Measurements from ENCODE around the gene CARD19.

The CARD19 gene, protein sequence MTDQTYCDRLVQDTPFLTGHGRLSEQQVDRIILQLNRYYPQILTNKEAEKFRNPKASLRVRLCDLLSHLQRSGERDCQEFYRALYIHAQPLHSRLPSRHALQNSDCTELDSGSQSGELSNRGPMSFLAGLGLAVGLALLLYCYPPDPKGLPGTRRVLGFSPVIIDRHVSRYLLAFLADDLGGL

DNA sequence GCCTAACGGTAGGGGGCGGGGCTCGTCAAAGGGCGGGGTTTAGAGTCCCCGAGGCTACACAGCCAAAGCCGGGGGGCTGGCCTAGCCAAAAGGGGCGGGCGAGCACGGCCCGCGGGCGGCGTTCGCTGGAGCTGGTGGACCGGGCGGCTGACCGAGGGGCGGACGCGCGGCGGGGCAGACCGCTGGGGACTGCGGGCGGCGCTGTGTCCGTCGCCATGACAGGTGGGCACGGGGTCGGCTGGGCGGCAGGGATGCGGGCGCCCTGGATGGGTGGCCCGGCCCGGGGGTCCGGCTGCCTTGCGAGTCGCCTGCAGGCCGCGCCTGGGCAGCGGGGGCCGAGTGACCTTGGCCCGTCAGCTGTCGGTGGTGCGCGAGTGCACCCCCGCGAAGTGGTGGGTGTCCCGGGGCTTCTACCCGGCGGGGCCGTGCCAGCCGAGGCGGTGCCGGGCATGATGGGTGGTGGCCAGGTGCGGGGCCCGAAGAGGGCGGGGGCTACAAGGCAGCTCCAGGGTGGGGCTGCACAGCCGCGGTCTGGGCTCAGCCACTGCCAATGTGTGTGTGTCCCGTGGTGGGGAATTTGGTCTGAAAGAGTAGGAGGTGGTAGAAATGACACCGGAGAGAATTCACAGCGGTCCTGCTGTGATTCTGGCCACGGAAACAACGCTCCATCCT is at the start of gene CARD19:
Gene CARD19 (plus strand): TSS at position 87 of the 672 bp plus-strand sequence. CDS start 129 bp downstream, at position 216.
- no peak for DNase-seq (ENCODE audit: low read depth)

DNA sequence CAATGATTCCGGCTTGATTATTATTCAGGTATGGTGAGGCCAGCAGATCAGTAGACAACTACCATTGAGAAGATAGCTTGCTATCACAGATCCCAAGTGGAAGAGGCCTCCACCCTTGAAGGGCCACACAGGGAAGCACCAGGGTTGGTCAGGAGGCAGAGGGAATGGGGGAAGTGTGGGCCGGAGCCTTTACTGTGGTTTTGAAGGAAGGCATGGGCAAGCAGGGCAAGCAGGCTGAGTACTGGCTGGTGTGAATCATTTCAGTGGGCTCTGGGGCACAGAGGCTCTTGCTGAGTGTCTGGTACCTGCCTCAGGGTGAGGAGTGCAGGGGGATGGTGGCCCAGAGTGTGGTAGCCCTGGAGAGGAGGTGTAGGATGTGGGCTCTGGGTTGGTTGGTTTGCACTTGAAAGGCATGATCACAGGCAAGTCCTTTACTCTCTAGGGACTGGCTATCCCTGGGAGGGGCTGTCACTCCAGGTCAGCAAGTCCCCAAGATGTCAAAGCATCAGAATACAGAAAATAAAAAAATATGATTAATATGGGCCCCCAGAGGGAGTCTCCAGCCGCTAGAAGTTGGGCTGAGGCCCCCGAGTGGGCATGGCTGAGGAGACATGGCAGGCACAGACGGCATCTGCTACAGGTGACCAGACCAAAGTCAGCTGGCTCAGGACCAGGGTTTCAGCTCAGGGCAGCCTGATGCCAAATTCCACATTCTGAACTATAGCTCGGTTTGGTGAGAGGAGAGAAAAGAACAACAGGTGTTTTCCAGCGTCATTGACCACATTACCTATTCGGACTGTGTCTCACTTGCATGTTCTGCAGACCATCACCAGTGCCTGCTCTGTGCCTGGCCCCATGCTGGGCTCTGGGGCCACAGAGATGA is 47.2 kb upstream of the CARD19 start:
- DNase-seq (ENCODE audit: low read depth): no peak

DNA sequence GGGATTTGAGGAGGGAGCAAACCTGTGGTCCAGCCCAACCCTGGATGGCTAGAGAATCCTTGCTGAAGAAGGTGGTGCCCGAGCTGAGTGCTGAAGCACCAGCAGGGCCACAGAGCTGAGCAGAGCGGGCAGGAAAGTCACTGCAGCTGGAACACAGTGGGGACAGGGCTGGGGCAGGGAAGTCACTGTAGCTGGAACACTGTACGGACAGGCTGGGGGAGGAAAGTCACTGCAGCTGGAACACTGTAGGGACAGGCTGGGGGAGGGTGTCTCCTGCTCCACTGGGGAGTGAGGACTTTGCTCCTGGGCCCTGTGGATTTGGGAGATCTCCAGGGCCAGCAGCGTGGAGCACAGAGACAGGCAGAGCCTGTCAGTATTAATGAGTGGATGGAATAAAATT is 46.5 kb upstream of the CARD19 start:
- DNase-seq (ENCODE audit: low read depth): no peak

DNA sequence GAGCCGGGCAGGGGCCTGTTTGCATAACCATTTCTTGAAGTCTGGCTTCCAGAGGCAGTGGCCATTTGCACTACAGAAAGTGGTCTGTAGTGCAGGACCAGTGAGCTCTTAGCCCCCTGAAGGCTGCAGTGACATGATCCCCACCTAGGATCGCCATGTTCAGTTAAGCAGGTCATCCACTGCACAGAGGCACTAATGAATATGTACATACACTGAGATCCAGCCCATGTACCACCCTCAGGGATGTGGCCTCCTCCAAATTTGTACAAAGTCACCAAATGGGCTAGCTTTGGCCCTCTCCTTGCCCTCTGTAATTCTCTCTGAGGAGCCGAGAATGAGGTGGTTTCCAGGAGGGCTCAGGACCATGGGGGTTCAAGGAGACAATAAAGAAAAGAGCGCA is 45.8 kb upstream of the CARD19 start:
- no peak for DNase-seq (ENCODE audit: low read depth)

DNA sequence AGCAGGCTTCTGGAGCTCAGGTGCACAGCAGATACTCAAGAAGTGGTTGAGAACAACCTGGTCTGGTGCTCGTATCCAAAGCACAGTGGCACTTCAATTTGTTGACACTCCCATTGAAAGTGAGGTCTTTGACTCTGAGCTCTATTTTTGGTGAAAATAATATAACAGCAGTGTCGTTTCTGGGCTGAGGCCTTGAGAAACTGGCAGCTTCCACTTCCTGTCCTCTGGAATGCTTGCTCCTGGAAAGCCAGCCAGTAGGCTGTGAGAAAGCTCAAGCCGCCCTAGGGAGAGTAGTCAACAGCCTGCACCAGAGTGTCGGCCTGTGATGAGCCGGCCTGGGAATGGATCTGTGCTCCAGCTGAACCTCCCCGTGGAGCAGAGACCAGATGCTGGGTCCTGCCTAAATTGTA is 44.3 kb upstream of the CARD19 start:
- DNase-seq (ENCODE audit: low read depth): no peak

DNA sequence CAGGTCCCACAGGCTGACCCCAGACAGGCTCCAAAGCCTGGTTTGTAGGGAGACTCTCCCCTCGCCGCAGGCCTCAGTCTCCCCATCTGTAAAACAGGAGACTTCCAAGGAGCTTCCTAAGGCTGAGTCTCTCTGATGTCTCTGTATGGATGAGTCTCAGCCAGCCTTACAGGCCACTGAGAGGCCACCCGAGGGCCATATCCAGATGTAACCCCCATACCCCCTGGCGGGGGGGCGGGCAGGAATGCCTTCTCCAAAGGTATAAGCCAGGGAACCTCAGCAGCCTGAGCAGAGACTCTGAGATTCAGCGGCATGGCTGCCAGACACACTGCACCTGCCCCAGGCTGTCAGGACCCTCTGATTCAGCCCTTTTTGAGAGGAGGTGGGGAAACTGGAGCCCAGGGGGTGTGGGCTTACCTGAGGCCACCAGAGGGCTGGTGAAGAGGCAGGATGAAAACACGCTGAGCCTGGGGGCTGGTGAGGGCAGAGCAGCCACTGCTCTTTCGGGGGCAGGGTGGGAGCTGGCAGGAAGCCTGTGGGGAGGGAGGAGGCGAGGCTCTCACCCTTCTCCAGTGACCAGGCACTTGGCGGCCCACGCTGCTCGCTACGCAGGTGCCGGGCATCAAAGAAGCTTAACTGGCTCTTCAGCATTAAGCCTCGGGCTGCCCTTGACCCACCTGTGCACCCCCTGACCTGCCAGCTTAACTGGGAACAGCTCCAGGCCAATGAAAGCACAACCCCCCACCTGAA is 43.1 kb upstream of the CARD19 start:
- DNase-seq (ENCODE audit: low read depth): no peak

DNA sequence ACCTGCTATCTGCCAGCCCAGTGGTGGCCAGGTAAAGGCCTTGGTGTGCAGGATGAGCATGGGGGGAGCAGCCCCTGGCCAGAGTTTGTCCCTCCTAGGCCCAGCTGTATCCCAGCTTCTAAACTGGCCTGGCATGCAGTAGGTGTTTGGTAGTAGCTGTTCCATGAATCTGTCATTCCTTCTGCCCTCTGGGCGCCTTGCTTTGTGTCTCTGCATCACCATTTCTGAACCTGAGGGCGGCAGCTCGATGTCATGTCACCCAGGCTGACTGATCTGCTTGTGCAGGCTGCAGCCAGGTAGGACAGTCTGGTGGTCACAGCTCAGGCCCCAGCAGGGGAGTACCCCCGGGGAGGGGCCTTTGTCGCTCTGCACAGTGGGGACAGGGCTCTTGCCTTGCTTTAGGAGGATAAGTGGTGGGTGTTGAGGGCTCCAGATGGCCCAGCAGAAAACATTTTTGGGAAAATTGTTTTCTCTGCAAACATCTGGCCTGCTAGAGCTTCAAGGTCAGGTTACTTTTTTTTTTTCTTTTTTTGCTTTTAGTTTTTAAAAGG is 42.2 kb upstream of the CARD19 start:
- no peak for DNase-seq (ENCODE audit: low read depth)

DNA sequence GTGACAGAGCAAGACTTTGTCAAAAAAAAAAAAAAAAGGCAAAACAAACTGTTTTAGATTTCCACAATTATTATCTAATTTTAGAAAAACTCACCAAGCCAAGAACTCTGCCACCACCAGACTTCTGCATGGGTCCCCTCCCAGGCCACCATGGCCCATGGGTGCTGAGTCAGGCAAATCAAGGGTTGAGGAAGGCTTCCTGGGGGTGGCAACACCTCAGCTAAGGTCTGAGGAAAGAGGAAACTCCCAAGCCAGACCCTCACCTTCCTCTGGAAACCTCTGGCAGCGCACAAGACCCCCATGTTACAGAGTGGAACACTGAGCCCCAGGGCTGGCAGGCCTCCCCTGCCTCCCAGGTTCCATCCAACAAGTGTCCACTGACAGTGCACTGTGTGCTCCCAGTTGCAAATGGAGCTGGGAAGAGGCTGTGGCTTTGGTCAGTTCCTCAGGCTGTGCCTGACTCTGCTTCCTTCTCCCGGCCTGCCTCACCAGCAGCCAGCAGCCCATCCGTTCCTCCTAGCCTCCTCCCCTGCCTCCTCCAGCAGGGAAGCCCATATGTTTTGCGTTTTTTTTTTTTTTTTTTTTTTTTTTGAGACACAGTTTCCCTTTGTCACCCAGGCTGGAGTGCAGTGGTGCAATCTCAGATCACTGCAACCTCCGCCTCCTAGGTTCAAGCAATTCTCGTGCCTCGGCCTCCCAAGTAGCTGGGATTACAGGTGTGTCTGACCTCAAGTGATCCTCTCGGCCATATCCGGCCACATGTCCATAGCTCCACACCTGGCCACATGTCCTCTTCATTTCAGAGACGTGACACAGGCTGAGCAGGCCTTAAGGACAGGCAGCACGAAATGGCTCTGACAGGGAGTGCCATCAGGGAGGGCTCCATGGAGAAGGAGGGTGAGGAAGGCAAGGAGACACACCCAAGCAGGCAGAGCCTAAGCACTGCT is 41.0 kb upstream of the CARD19 start:
- DNase-seq (ENCODE audit: low read depth): no peak

DNA sequence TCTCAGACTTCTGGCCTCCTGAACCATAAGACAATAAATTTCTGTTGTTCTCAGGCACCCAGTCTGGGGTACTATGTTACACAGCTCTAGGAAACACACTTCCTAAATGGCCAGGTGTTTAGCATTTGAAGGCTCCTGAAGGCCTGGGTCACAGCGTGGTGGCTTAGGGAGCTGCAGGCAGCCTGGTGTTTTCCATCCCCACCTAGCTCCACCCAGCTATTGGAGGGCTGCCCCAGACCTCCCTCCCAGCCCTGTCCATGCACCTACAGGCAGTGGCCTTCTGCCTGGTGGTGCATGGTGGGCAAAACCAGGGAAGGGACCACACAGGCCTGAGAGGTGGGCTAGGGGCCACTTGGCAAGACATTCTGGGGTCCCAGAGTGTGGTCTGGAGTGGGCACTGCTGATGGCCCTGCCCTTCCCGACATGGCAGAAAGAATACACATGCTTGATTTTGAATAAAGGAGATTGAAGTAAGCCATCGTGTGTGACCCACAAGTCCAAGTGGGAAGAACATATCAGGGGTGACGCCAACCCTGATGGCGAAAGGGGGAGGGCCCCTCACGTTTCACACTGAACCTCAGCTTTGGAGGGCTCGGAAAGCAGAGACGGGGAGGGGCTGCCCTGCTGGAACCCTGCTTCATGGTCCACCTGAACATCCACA is 38.8 kb upstream of the CARD19 start:
- DNase-seq (ENCODE audit: low read depth): no peak

DNA sequence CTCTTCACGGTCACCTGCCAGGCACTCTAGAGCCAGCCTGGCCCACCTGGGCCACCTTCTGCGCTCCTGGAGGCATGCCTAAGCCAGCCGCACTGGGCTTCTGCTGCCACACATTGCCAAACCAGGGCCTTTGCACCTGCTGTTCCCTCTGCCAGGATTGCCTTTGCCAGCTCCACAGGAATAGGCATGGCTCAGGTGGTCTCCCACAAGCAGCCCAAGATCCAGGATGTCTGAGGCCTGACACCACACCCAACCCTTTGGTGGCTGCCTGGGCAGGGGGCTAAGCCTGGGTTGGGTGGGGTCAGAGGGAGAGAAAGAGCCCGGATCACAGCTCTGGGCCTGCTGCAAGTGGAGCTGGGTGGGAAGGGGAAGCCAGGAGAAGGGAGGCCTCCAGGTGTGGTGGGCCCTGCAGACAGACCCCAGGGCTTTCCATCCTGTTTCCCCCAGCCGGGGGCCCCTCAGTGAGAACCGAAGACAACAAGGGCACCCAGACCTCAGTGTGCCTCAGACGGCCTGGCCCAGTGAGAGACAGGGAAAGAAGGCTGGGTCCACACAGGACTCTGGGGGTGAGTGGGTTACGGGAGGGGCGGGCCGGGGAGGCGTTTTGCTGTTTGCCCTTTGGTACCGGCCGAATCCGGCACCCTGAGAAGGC is 38.2 kb upstream of the CARD19 start:
- no peak for DNase-seq (ENCODE audit: low read depth)

DNA sequence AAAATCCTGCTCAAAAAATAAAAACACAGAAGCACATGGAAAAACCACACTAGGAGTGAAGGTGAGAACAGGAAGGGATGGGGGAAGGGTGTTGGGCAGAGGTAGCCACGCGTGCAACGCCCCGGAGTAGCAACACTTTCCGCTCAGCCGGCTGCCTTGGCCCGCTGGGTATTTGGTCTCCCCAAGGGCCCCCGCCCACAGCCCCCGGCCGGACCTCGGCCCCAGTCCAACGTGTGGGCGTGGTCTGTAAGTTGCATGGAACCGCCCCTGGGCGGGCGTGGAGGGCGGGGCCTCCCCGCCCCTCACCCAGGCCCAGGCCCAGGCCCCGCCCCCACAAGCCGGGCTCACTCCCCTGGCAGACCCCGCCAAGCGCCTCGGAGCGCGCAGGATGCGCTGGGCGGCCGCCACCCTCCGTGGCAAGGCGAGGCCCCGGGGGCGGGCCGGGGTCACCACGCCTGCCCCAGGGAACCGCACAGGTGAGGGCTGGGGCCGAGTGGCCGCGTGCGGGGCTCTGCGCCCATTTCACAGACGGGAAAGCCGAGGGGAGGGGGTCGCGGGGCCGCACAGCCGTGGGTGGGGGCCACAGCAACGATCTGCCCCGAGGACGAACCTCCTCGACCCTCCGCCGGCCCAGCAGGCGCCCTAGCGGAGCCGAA is 37.5 kb upstream of the CARD19 start, which contains the start of gene SUSD3:
Gene SUSD3 (plus strand): TSS at position 347 of the 656 bp plus-strand sequence. CDS start 42 bp downstream, at position 389.
- DNase-seq (ENCODE audit: low read depth): no peak

DNA sequence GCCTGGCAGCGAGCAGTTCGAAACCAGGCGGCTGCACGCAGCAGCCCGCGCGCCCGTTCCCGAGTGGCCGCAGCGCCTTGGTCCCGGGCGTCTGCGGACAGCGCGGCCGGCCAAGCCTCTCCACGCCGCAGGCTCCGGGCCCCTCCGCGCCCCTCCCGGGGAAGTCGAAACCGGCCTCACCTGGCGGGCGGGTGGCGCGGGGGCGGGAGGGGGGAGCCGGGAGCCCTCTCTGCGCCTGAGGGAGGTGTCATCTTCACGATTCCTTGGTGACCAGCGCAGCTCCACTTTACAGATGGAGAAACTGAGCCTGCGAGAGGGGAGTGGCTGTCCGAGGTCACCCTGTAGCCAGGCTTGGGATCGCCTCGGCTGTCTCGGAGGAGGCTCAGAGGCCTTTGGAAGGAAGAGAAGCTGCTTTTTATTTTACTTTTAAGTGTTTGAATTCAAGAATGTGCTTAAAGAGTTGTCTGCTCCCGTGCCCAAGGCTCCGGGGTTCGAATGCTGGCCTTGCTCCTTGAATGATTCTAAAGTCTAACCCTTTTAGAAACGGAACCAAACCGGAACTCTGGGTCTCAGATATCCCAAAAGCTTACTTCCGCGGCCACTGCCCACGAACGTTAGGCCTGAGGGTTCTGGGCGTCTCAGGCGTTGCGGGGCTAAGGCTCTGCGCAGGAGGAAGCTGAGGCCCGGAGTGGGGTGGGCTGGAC is 36.9 kb upstream of the CARD19 start:
- no peak for DNase-seq (ENCODE audit: low read depth)

DNA sequence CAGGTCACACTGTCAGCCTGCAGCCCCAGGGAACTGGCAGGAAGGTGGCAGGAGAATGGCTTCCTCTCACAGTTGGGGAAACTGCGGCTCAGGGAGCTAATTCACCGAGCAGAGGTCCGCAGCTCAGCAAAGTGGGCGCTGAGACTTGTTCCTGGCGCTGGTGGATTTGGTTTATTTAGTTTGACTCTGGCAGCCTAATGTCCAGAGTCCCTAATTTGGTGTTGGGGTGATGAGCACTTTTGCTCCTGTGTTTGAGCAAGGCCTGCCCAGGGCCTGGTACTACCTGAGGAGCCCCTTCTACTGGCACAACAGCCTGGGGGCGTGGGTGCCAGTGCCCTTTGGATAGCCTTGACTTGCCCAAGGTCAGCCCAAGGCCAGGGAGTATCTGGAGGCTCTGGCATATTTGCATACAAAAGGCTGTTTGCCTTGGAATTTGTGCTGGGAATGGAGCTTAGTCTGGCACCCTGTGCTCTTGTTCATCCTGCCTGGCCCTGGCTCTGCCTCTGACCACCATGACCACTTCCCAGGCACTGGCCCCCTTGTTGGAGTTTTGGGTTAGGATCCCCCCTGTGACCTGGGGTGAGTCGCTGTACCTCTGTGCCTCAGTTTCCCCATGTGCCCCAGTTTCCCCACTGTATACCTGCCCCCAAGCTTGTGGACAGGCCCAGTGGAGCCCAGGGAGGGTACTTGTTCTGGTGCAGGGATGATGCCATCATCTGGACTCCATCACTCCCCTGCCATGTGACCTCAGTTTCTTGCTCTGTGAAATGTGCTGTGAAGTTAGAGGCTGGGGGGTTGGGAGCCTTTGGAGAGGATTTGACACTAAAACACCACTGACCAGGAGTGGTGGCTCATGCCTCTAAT is 36.1 kb upstream of the CARD19 start:
- DNase-seq (ENCODE audit: low read depth): no peak

DNA sequence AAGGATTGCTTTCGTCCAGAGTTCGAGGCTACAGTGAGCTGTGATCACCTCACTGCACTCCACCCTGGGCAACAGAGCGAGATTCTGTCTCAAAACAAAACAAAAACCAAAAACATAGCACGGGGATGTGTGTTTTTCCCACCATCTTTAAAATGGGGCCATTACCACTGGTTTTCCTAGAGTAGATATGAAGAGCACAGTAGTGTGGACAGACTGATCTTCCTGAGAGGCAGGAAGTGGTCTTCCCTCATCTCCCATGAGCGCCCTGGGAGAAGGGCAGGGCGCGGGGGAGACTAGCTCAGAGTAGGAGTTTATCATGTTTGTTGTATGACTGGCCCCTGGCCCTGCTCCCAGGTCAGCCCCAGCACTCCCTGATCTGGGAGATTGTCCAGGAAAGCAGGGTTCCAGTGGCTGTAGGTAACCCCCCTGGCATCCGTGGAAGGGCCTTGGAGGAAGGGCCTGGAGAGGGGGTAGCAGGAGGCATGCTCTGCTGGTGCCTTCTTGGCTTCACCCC is 35.2 kb upstream of the CARD19 start:
- no peak for DNase-seq (ENCODE audit: low read depth)

DNA sequence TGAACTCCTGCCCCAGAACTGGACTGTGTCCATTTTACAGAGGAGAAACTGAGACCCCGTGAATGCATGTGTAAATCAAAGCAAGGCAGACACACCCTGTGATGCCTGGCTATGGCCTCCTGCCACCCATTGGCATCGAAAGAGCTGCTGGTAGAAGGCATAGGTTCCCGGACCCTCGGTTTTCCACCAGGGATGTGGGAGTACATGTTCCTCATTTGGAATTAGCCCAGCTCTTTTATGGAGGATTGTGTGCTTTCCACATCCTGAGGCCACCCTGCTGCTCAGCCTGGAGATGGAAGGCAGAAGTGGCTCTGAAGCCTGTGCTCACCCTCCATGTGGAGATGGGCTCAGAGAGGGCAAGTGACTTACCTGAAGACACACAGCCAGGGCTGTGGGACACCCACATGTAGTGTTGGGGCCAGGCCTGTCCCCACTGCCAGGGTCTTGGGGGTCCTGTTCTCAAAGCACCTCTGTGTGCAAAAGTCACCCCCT is 34.7 kb upstream of the CARD19 start:
- no peak for DNase-seq (ENCODE audit: low read depth)

DNA sequence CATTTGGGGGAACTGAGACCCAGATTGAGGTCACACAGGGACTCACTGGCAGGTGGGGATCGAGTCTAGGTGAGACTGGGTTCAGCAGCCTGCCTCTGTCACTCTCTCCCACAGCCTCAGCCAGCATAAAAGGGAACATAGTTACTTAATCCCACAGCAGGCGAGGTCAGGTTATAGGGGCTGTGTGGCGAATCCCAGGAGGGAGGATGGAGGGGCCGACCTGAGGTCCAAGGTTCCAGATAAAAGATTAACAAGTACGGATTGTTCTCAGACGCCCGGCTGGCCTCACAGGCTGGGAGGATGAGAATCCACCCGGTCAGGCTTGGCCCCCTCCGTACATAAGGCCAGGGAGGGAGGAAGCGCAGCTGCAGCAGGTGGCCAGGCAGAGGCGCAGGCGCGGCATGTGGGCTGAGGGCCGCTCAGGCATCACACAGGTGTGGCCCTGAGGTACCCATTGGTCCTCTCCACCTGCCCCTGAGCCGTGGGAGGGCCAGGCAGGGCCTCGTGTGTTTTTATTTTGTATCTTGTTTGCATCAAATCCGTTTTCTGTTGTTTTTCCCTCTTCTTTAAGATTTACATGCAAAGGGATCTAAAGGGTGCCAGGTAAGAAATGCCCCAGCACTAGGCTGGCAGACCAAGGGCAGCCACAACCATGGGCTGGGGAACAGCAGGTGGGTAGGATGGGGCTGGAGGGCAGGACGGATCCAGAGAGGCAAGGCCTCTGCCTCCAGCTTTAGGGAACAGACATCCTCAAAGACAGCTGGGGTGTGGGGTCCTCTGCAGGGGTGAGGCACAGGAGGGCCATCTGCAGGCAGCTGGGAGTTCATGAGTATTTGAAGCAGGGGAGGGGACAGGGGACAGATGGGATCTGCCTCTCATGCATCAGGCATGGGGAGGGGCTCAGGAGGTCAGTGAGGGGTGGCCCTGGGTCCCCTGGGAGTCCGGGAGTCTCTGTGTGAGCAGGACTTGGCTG is 33.9 kb upstream of the CARD19 start:
- DNase-seq (ENCODE audit: low read depth): no peak
